ENCODE data around the gene SYCE1L. TPM values are rescaled to one million over a fixed set of nuclear protein-coding genes. Genes with fewer than 3 reads are reported as not detected.
"Not testable (repeated sequence)": the region's sequence is repeated elsewhere in the genome, so short reads cannot be mapped to it uniquely, and the experiment has no call there.

Gene SYCE1L
- 0.12 TPM in 1 of 2 replicates, not detected in the other for total RNA-seq (2014; rRNA removed; shearing (Covaris generic))

- no peak for DNase-seq (ENCODE audit: low spot score)
These were observed at the start of gene SYCE1L for GRCh38 chr16:77199211-77199610. SYCE1L (plus strand) TSS chr16:77199408; CDS start chr16:77199452, 44 bp downstream.

GRCh38 chr16:77157346-77158058, 41.7 kb upstream of the SYCE1L start:
- DNase-seq (ENCODE audit: low spot score), result no peak

GRCh38 chr16:77158293-77158692, 40.9 kb upstream of the SYCE1L start:
- no peak for DNase-seq (ENCODE audit: low spot score)

GRCh38 chr16:77165006-77165405, 34.2 kb upstream of the SYCE1L start:
- no peak for DNase-seq (ENCODE audit: low spot score)

GRCh38 chr16:77165536-77166236, 33.5 kb upstream of the SYCE1L start:
- DNase-seq (ENCODE audit: low spot score), result not testable (repeated sequence)

DNA sequence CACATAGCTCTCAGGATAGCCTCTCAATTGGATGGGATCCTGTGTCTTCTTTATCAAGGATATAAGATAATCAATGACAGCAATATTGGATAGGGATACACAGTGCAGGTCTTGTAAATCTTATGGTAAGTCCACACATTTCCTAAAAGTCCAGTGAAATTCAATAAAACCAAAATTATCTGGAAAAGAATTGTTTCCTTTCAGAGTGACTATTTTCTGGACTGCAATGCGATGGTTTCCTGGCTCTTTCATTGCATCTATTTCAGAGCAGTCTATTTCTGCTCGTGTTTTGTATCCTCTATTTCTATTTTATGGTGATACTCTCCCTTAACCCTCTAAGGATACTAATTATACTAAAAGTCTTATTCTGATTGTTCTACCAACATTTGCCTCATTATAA, 32.5 kb upstream of the SYCE1L start:
- DNase-seq (ENCODE audit: low spot score), result no peak

- DNase-seq (ENCODE audit: low spot score), result no peak
These were observed 30.3 kb upstream of the SYCE1L start for GRCh38 chr16:77168901-77169300.

DNA sequence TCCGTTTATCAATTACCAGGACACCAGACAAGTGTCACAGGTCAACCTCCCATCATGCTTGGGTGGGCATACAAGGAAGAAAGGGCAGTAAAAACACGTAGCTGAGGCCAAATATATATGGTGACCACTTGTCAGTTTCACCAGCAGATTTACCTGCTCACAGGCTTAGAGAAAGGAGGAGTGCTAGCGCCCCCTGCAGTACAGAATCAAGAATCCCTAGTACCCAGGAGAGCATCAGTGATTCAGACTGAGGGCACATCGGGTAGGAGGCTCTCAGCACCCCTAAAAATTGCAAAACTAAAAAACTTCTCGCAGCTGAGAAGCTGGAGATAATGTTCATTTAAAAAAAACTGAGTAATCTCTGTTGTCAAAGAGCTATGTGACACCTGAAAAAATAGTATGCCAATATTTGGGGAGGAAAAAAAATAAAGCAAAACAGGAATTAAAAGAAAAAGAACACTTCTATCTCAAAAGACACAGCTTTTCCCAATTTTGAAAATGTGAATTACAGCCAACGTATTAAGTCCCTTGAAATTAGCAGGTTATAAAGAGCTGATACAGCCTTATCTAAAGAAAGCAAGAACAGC, 29.5 kb upstream of the SYCE1L start:
- peak; percentile 33 for DNase-seq (ENCODE audit: low spot score)

- DNase-seq (ENCODE audit: low spot score), result no peak
These were observed 28.4 kb upstream of the SYCE1L start for GRCh38 chr16:77170805-77171204.

DNA sequence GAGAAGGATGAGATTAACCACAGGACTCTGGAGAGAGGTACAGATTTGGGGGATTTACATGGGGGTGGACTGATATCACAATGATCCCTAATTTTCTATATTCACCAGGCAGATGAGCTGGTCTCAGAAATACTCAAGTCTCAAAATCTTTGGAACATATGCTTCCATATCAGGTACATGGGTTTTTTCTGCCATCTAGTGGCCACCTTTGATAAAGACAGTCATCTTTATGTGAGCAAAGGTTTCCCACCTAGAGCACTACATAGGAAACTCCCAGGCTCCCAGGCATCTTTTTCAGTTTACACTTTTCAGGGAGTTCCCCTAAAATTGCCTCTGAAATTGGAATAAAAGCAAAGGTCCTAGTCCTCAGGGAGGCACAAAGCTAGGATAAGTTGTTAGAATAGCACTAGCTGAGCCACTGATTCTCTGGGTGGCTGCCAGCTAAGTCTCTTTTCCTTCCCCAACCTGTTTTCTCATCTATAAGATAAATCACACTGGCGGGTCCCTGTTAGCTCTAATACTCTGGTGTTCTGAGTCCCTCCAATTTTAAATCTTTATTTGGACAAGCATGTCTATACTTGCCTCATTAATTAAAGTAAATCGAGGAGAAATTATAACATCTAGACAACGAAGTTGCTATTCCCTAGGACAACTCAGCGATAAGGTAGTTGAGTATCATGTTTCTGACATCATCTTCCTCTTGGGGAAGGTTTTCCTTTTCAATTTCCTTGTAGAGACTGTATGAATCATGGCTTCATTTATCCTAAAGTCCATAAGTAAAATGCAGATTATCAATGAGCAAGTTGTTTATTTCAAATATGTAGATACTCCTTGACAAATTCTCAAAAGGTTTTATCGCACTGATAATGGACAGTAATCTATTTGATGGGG, 27.2 kb upstream of the SYCE1L start:
- DNase-seq (ENCODE audit: low spot score), result peak; percentile 62

DNA sequence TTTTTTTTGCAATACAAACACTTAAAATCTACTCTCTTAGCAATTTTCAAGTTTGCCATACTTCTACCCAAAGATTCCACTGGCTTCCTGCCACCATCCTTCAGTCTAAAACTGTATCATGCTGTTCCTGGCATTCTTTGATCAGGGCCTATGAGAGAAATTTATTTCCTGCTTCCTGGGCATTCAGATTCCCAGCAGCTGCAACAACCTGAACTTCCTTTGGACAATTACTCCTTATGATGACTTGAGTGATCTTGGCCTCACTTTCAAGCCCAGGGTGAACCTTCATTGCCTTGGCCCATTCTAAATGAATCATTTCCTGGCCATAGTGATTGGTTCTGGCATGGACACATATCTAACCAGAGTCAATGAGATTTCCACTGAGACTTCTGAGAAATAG, 26.3 kb upstream of the SYCE1L start:
- DNase-seq (ENCODE audit: low spot score), result no peak

GRCh38 chr16:77183137-77183536, 16.1 kb upstream of the SYCE1L start:
- DNase-seq (ENCODE audit: low spot score), result peak; percentile 18

DNA sequence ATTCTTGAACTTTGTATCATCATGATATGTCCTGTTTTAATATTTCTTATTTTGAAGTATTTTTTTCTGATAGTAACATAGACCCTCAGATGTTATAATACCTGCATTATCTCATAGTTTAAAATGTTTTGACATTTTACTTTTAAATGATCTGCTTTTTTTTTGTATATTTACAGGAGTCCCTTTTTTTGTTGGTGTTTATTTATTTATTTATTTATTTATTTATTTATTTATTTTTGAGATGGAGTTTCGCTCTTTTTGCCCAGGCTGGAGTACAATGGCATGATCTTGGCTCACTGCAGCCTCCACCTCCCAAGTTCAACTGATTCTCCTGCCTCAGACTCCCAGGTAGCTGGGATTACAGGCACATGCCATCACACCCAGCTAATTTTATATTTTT, 12.9 kb upstream of the SYCE1L start:
- DNase-seq (ENCODE audit: low spot score), result not testable (repeated sequence)

DNA sequence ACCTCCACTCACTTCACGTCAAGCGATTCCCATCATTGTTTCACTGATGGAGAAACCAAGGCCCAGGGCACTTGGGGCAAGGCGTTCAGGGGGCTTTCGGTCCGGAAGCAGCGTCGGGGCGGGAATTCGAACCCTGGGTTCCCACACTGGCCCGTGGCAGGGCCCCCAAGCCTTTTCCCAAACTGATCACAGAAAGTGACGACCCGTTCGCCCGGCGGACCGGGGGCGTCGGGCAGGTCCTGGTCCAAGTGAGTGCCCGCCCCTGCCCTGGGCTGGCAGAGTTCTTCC, 9.1 kb upstream of the SYCE1L start:
- no peak for DNase-seq (ENCODE audit: low spot score)

GRCh38 chr16:77190478-77191258, 8.5 kb upstream of the SYCE1L start, which contains the start of gene MON1B:
MON1B (plus strand) TSS chr16:77191190; CDS start chr16:77191486, 296 bp downstream.
- peak; percentile 99 for DNase-seq (ENCODE audit: low spot score)

GRCh38 chr16:77191259-77191969, 7.8 kb upstream of the SYCE1L start:
- no peak for DNase-seq (ENCODE audit: low spot score)

DNA sequence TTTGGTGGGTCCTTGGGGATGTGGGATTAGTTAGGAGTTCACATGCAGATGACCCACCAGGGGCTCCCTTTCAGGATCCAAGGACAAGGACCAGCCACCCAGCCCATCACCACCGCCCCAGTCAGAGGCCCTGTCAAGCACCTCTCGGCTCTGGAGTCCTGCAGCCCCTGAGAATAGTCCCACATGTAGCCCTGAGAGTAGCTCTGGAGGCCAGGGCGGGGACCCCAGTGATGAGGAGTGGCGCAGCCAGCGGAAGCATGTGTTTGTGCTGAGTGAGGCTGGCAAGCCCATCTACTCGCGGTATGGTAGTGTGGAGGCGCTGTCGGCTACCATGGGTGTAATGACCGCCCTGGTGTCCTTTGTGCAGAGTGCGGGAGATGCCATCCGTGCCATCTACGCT, 5.8 kb upstream of the SYCE1L start:
- no peak for DNase-seq (ENCODE audit: low spot score)

DNA sequence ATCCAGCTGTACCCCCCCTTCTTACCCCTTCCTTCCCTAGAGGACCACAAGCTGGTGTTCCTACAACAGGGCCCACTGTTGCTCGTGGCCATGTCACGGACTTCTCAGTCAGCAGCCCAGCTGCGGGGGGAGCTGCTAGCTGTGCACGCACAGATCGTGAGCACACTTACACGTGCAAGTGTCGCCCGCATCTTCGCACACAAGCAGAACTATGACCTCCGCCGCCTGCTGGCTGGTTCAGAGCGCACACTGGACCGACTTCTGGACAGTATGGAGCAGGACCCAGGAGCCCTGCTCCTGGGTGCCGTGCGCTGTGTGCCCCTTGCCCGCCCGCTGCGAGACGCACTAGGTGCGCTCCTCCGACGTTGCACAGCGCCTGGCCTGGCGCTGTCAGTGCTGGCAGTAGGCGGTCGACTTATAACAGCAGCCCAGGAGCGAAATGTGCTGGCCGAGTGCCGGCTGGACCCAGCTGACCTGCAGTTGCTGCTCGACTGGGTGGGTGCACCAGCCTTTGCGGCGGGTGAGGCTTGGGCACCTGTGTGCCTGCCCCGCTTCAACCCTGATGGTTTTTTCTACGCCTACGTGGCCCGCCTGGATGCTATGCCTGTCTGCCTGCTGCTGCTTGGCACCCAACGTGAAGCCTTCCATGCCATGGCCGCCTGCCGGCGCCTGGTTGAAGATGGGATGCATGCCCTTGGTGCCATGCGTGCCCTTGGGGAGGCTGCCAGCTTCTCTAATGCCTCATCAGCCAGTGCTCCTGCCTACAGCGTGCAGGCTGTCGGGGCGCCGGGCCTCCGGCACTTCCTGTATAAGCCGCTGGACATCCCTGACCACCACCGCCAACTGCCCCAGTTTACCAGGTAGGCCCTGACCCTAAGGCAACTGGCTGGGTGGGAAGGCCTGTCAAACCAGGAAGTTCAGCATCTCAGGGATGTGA, 4.6 kb upstream of the SYCE1L start:
- no peak for DNase-seq (ENCODE audit: low spot score)

GRCh38 chr16:77195411-77195810, 3.8 kb upstream of the SYCE1L start:
- no peak for DNase-seq (ENCODE audit: low spot score)
